Panc1 (cell line): ENCODE measurements around the gene ARHGEF28. TPM values are rescaled to one million over a fixed set of nuclear protein-coding genes. Genes with fewer than 3 reads are reported as not detected.

ENCODE experiments used
- ATAC-seq: fragments of 200-7000 bp; cut with Tn5 transposase; 2 replicates; pipeline ENCODE4 v1.9.1; 2020; ENCODE audit warnings: mild to moderate bottlenecking, moderate library complexity
- BruUV-seq: library from RNA; stranded (reverse); fragments of 400-500 nt; replicated peaks from 2 replicates; lab custom pipeline; 2021; lab: Mats Ljungman, UMichigan
- CTCF ChIA-PET: fragments of 300-600 bp; sonication (Branson Sonifier 250); formaldehyde crosslinking; loops from one replicate; lab custom pipeline; 2022; ENCODE audit warnings: antibody characterized with exemption; lab: Charles Lee
- POLR2A ChIA-PET: fragments of 300-600 bp; sonication (Branson Sonifier 250); formaldehyde crosslinking; loops from one replicate; lab custom pipeline; 2022; ENCODE audit warnings: antibody characterized with exemption; lab: Charles Lee
- DNase-seq: peaks from one replicate; pipeline ENCODE4 v3.0.0-alpha.2; 2010; ENCODE audit warnings: low read depth, low spot score
- H3K27ac ChIP-seq: 2 replicates; pipeline ENCODE4 v1.5.1; 2011; ENCODE audit warnings: mild to moderate bottlenecking, low read length, inconsistent platforms
- H3K27me3 ChIP-seq: fragments of 200-500 bp; sonication (Bioruptor generic); 2 replicates; pipeline ENCODE4 v1.6.0; 2014; ENCODE audit warnings: low read length, inconsistent platforms; ENCODE audit not compliant: control insufficient read depth, insufficient read depth
- H3K36me3 ChIP-seq: fragments of 200-500 bp; sonication (Bioruptor generic); 2 replicates; pipeline ENCODE4 v1.5.1; 2014; ENCODE audit warnings: inconsistent platforms, mild to moderate bottlenecking, low read length, moderate library complexity; ENCODE audit not compliant: control insufficient read depth, insufficient read depth
- H3K4me1 ChIP-seq: 2 replicates; pipeline ENCODE4 v1.5.1; 2011; ENCODE audit warnings: inconsistent platforms, mild to moderate bottlenecking, low read length, moderate library complexity; ENCODE audit not compliant: control insufficient read depth, insufficient read depth
- H3K4me3 ChIP-seq, 2 experiments: 2 replicates each; pipeline ENCODE4 v1.5.1; 2011 to 2012; ENCODE audit warnings: low read depth in 2 of 2, low read length in 2 of 2, mild to moderate bottlenecking in 2 of 2, inconsistent platforms in 1 of 2, moderate library complexity in 1 of 2
- H3K9me3 ChIP-seq: fragments of 200-500 bp; sonication (Bioruptor generic); 2 replicates; pipeline ENCODE4 v1.5.1; 2014; ENCODE audit warnings: low read depth, mild to moderate bottlenecking, inconsistent platforms, low read length, moderate library complexity; ENCODE audit not compliant: control insufficient read depth, insufficient read depth
- CTCF ChIP-seq: fragments of 450-650 bp; IDR thresholded peaks from 2 replicates; pipeline ENCODE4 v1.5.1; 2017; ENCODE audit warnings: mild to moderate bottlenecking
- POLR2AphosphoS5 ChIP-seq: IDR thresholded peaks from 2 replicates; pipeline ENCODE4 v1.6.1; 2012; ENCODE audit warnings: mild to moderate bottlenecking, low read depth, low read length, moderate library complexity
- REST ChIP-seq, 2 experiments: IDR thresholded peaks; 2 replicates each; pipeline ENCODE4 v1.6.1; 2011 to 2012; ENCODE audit warnings: low read depth in 2 of 2, control low read depth in 1 of 2, low read length in 1 of 2, mild to moderate bottlenecking in 1 of 2, moderate library complexity in 1 of 2; ENCODE audit not compliant: insufficient read depth in 1 of 2
- SIN3A ChIP-seq: IDR thresholded peaks from 2 replicates; pipeline ENCODE4 v1.6.1; 2012; ENCODE audit warnings: low read depth, mild to moderate bottlenecking, low read length, moderate library complexity, borderline replicate concordance; ENCODE audit not compliant: insufficient read depth
- TCF7L2 ChIP-seq: IDR thresholded peaks from 2 replicates; pipeline ENCODE4 v1.6.1; 2011; ENCODE audit warnings: mild to moderate bottlenecking, low read depth, low read length, inconsistent platforms
- in situ Hi-C: cut with HindIII; loops from 2 replicates; pipeline ENCODE4 v1.10.0; 2016; ENCODE audit warnings: low sequenced_read_pairs, low pct_unique_long_range_greater_than_20kb
- intact Hi-C: fragments of 100-400 bp; cut with micrococcal nuclease; formaldehyde crosslinking; loops from one replicate; pipeline ENCODE4 v1.10.0; 2022; ENCODE audit not compliant: unreplicated experiment
- total RNA-seq: library from RNA; stranded (reverse); gene quantifications from one replicate; pipeline ENCODE4 v1.2.1, GENCODE V29; 2021; ENCODE audit not compliant: unreplicated experiment

ARHGEF28 gene
- total RNA-seq, 1 experiment from 2014 or later, result 34.8 TPM

GRCh38 chr5:73986729-73987128, 360.7 kb downstream of the ARHGEF28 start:
- Histone ChIP-seq H3K36me3 (no peaks in the 10 kb centered on the region), H3K27me3 (no peaks in the 10 kb centered on the region; the same call in 1 of the 2 replicates), H3K4me3 (no peak overlapping the region), H3K4me1 (no peaks in the 10 kb centered on the region), H3K27ac (no peak overlapping the region), H3K9me3 (no peaks in the 10 kb centered on the region)
- ATAC-seq, result no peak
- in situ Hi-C loops (no loop called here), intact Hi-C loops (no loop called here)
- ChIA-PET POLR2A (interaction anchor here (0.6 kb wide), 1 partner anchor 72 kb away, joined by 3 read pairs; no protein-coding TSS in a partner anchor), CTCF (no interaction called here)
- no peak for DNase-seq
- TF ChIP-seq TCF7L2 (no peak), SIN3A (no peak), POLR2AphosphoS5 (no peak), CTCF (no peak), REST (IDR thresholded peaks at IDR 0.05; ENCODE audit: insufficient read depth in 1 of 2, low read depth in 2 of 2, low read length in 1 of 2) (no peak)
- BruUV-seq, result no TSS peak

GRCh38 chr5:73987915-73988314, 361.9 kb downstream of the ARHGEF28 start:
- POLR2A ChIA-PET, result no interaction called here
- Histone ChIP-seq H3K36me3 (no peaks in the 10 kb centered on the region), H3K27ac (no peak overlapping the region), H3K27me3 (no peaks in the 10 kb centered on the region; the same call in none of the 2 replicates), H3K4me3 (no peak overlapping the region), H3K4me1 (no peaks in the 10 kb centered on the region), H3K9me3 (no peaks in the 10 kb centered on the region)
- ATAC-seq (no peak), DNase-seq (no peak)
- TF ChIP-seq TCF7L2, result no peak
- TF ChIP-seq POLR2AphosphoS5, result no peak
- no peak for TF ChIP-seq CTCF
- no peak for TF ChIP-seq SIN3A
- no peak for TF ChIP-seq REST (IDR thresholded peaks at IDR 0.05; ENCODE audit: insufficient read depth in 1 of 2, low read depth in 2 of 2, low read length in 1 of 2)
- in situ Hi-C loops, result no loop called here
- intact Hi-C loops, result no loop called here
- BruUV-seq, result no TSS peak
- CTCF ChIA-PET, result interaction anchor here (0.6 kb wide), 1 partner anchor 21 kb away, joined by 7 read pairs; no protein-coding TSS in a partner anchor
